DND-41 (cell line): ENCODE measurements around the gene SPATA31D3.

Experiments used
- ATAC-seq: fragments of 200-7000 bp; cut with Tn5 transposase; 3 replicates; pipeline ENCODE4 v1.9.1; 2021; ENCODE audit warnings: low read depth; ENCODE audit not compliant: insufficient read depth
- DNase-seq: peaks from one replicate; pipeline ENCODE4 v3.0.0-alpha.2; 2020
- H2AFZ ChIP-seq: 2 replicates; pipeline ENCODE4 v1.6.0; 2012; ENCODE audit warnings: low read depth, low read length
- H3K27ac ChIP-seq: 2 replicates; pipeline ENCODE4 v1.5.1; 2012; ENCODE audit warnings: low read length, inconsistent platforms
- H3K27me3 ChIP-seq: fragments of 200-600 bp; sonication (generic); 2 replicates; pipeline ENCODE4 v1.6.0; 2012; ENCODE audit warnings: low read length, mild to moderate bottlenecking, inconsistent platforms; ENCODE audit not compliant: insufficient read depth, poor library complexity
- H3K36me3 ChIP-seq: 2 replicates; pipeline ENCODE4 v1.5.1; 2012; ENCODE audit warnings: low read length, inconsistent platforms; ENCODE audit not compliant: insufficient read depth
- H3K4me1 ChIP-seq: 2 replicates; pipeline ENCODE4 v1.5.1; 2012; ENCODE audit warnings: mild to moderate bottlenecking, low read length; ENCODE audit not compliant: insufficient read depth
- H3K4me2 ChIP-seq: 2 replicates; pipeline ENCODE4 v1.6.0; 2012; ENCODE audit warnings: mild to moderate bottlenecking, moderate library complexity, low read length, inconsistent platforms; ENCODE audit not compliant: insufficient read depth
- H3K4me3 ChIP-seq, 2 experiments: fragments of 200-600 bp in 1 of 2; shearing (Covaris generic) in 1 of 2; 2 replicates each; pipeline ENCODE4 v1.5.1; 2012 to 2016; ENCODE audit warnings: inconsistent platforms in 2 of 2, low read length in 2 of 2, mild to moderate bottlenecking in 2 of 2, low read depth in 1 of 2, moderate library complexity in 1 of 2
- H3K79me2 ChIP-seq: 2 replicates; pipeline ENCODE4 v1.6.0; 2012; ENCODE audit warnings: low read length, inconsistent platforms; ENCODE audit not compliant: insufficient read depth
- H3K9ac ChIP-seq: 2 replicates; pipeline ENCODE4 v1.6.0; 2012; ENCODE audit warnings: low read depth, mild to moderate bottlenecking, inconsistent platforms, low read length, moderate library complexity
- H3K9me3 ChIP-seq: 2 replicates; pipeline ENCODE4 v1.5.1; 2012; ENCODE audit warnings: low read length, moderate library complexity, mild to moderate bottlenecking, inconsistent platforms; ENCODE audit not compliant: insufficient read depth, severe bottlenecking
- H4K20me1 ChIP-seq: 2 replicates; pipeline ENCODE4 v1.6.0; 2012; ENCODE audit warnings: low read length; ENCODE audit not compliant: insufficient read depth
- EZH2 ChIP-seq: IDR thresholded peaks from 3 replicates; pipeline ENCODE4 v1.6.1; 2012; ENCODE audit warnings: borderline replicate concordance, low read depth, mild to moderate bottlenecking, moderate library complexity, low read length, inconsistent platforms; ENCODE audit not compliant: severe bottlenecking
- TF ChIP-seq, protein P1 (sequence below): IDR thresholded peaks from 2 replicates; pipeline ENCODE4 v1.5.1; 2012; ENCODE audit warnings: borderline replicate concordance, low read length, moderate library complexity, mild to moderate bottlenecking; ENCODE audit not compliant: poor library complexity, severe bottlenecking; ENCODE audit errors: extremely low read depth

Gene SPATA31D3

DNA sequence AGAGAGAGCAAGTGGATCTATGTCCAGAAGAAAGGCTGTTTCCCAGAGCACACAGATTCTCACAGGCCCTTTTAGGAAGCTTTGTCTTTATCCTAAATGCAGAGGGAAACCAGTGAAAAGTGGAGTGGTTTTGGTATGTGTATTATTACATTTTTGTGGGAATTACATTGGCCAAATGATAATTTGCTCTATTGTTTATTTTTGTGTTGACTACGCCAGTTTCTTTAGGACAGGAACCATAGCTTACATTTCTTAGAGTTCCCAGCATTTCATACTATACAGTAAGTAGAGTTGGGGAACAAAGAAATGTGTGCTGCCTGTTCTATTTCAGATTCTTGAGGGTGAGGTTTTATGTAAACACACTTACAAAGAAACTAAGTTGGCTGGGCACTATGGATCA lies 44.4 kb upstream of the SPATA31D3 start:
- H3K36me3 ChIP-seq = no peaks in the 10 kb centered on the region
- H3K4me1 ChIP-seq = no peaks in the 10 kb centered on the region
- no peaks in the 10 kb centered on the region for H3K27me3 ChIP-seq
- H2AFZ ChIP-seq = no peak overlapping the region; the same call in 1 of the 2 replicates
- no peak overlapping the region for H3K4me3 ChIP-seq
- DNase-seq (no peak), ATAC-seq (no peak)
- no peak overlapping the region for H3K9ac ChIP-seq
- H3K79me2 ChIP-seq = no peaks in the 10 kb centered on the region
- TF ChIP-seq, protein P1, sequence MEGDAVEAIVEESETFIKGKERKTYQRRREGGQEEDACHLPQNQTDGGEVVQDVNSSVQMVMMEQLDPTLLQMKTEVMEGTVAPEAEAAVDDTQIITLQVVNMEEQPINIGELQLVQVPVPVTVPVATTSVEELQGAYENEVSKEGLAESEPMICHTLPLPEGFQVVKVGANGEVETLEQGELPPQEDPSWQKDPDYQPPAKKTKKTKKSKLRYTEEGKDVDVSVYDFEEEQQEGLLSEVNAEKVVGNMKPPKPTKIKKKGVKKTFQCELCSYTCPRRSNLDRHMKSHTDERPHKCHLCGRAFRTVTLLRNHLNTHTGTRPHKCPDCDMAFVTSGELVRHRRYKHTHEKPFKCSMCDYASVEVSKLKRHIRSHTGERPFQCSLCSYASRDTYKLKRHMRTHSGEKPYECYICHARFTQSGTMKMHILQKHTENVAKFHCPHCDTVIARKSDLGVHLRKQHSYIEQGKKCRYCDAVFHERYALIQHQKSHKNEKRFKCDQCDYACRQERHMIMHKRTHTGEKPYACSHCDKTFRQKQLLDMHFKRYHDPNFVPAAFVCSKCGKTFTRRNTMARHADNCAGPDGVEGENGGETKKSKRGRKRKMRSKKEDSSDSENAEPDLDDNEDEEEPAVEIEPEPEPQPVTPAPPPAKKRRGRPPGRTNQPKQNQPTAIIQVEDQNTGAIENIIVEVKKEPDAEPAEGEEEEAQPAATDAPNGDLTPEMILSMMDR = no peak
- no peak for TF ChIP-seq EZH2
- no peak overlapping the region for H3K27ac ChIP-seq
- H4K20me1 ChIP-seq = no peaks in the 10 kb centered on the region
- H3K4me2 ChIP-seq = no peak overlapping the region
- no peaks in the 10 kb centered on the region for H3K9me3 ChIP-seq

DNA sequence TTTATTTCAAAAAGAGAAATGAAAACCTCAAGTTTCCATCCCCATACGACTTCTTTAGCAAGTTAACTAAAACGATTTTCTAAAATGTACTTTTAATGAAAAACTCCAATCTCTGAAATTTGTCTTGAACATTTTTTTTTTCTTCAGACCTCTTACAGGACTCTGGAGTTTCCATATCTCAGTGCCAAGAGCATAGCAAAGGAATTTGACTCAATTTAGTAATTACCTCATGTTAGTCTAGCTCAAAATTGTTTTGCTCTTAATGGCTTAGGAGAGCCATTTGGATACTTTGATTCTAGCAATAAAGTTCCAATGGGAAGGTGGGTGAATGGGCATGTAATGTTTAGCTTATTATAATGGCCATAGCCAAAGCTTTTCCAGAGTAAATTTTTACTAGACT lies 41.1 kb upstream of the SPATA31D3 start:
- no peak overlapping the region for H3K4me3 ChIP-seq
- no peaks in the 10 kb centered on the region for H3K27me3 ChIP-seq
- H3K4me2 ChIP-seq = no peak overlapping the region
- no peaks in the 10 kb centered on the region for H3K79me2 ChIP-seq
- H3K36me3 ChIP-seq = no peaks in the 10 kb centered on the region
- H3K27ac ChIP-seq = no peak overlapping the region
- no peak for TF ChIP-seq EZH2
- H2AFZ ChIP-seq = no peak overlapping the region
- H3K9me3 ChIP-seq = no peaks in the 10 kb centered on the region
- H4K20me1 ChIP-seq = no peaks in the 10 kb centered on the region
- DNase-seq (no peak), ATAC-seq (no peak)
- H3K4me1 ChIP-seq = no peaks in the 10 kb centered on the region
- H3K9ac ChIP-seq = no peak overlapping the region

DNA sequence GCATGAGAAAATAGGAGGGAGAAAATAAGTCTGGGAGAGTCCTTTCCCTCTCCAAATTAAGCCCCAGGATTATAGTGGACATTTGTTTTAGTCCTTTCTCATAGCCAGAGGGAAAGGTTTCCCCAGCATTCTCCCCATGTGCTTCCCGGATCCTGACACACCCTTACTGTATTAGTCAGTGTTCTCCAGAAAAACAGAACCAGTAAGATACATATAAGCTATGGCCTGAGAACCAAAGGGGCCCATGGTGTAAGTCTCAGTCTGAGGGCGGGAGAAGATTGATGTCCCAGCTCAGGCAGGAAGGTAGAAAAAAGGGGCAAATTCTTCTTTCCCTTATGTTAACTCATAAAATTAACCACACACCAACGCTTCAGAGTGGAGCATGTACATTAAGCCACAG lies 40.7 kb upstream of the SPATA31D3 start:
- Histone ChIP-seq H3K36me3 (no peaks in the 10 kb centered on the region), H3K4me2 (no peak overlapping the region), H2AFZ (no peak overlapping the region), H4K20me1 (no peaks in the 10 kb centered on the region), H3K4me1 (no peaks in the 10 kb centered on the region), H3K4me3 (no peak overlapping the region), H3K9ac (no peak overlapping the region), H3K27ac (no peak overlapping the region), H3K79me2 (no peaks in the 10 kb centered on the region), H3K9me3 (no peaks in the 10 kb centered on the region), H3K27me3 (no peaks in the 10 kb centered on the region)
- TF ChIP-seq EZH2 = no peak
- TF ChIP-seq, protein P1 = no peak
- DNase-seq (no peak), ATAC-seq (no peak)

DNA sequence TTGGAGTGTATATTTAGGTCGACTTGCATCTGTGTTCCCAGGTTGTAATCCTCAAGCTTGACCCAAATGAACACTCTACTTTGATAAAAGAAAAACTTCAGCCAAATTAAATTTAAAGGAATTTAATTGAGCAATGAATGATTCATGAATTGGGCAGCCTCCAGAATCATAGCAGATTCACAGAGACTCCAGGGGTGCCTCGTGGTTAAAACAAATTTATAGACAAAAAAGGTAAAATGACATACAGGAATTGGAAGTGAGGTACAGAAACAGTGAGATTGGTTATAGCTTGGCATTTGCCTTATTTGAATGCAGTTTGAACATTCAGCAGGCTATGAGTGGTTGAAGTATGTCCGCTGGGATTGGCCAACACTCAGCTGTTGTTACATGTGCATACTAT lies 36.6 kb upstream of the SPATA31D3 start:
- Histone ChIP-seq H2AFZ (no peak overlapping the region), H3K36me3 (no peaks in the 10 kb centered on the region), H3K27ac (no peak overlapping the region), H3K9ac (no peak overlapping the region), H3K4me1 (no peaks in the 10 kb centered on the region), H3K4me3 (no peak overlapping the region), H3K4me2 (no peak overlapping the region), H3K27me3 (no peaks in the 10 kb centered on the region), H3K9me3 (no peaks in the 10 kb centered on the region), H4K20me1 (no peaks in the 10 kb centered on the region), H3K79me2 (no peaks in the 10 kb centered on the region)
- TF ChIP-seq, protein P1 = no peak
- TF ChIP-seq EZH2 = no peak
- ATAC-seq (no peak), DNase-seq (no peak)
